ENCODE measurements around the gene TMCC1.

DNA sequence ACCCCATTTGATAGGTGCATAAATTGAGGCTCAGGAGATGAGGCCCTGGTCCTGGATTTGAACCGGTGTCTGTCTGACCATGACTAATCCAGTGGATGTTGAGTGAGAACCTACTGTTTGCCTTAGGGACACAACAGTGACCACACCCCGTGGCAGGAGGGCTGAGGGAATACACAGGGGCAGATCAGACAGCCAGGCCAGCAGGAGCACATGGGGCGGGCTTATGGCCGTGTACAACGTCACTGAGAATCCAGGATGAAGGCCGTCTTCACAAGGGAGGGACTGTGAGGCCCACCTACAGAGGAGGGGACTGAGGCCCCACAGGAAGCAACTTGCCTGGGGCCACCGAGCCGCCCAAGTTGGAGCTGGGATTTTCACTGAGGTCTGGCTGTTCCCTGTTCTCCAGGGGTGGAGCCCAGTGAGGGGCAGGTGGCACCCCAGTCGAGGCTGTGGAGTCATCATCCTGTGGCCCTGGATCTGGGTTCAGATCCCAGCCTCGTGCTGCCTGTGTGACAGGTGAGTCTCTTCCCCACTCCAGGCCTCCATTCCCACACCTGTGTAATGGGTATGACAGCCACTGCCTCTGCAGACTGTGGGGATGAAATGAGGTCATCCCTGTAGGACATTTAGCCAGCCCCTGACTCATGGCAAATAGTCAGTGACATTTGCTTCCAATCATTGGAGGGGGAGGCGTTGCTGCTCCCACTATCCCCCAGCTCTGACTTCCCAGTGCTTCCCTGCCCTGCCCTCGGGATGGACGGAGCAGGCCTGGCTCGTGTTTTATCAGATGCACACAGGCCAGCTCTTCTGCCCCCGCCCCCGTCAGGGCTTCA is 280.8 kb downstream of the TMCC1 start:
- TF ChIP-seq POLR2AphosphoS5 (IDR thresholded peaks at IDR 0.05; ENCODE audit: low read depth, low read length): no peak
- TF ChIP-seq SIN3A (IDR thresholded peaks at IDR 0.05; ENCODE audit: borderline replicate concordance, insufficient read depth, low read length): no peak
- TF ChIP-seq TAF1 (IDR thresholded peaks at IDR 0.05; ENCODE audit: borderline replicate concordance, insufficient read depth, low read length): no peak
